CD4-positive, alpha-beta T cell treated with Interleukin-15 for 4 hours (primary cell): ENCODE data around the gene GRK7.
"Not testable (repeated sequence)": the region's sequence is repeated elsewhere in the genome, so short reads cannot be mapped to it uniquely, and the experiment has no call there.

Experiments used
- DNase-seq: peaks from one replicate; pipeline ENCODE4 v3.0.0-alpha.2; 2020; ENCODE audit warnings: low spot score

The GRK7 gene

DNA sequence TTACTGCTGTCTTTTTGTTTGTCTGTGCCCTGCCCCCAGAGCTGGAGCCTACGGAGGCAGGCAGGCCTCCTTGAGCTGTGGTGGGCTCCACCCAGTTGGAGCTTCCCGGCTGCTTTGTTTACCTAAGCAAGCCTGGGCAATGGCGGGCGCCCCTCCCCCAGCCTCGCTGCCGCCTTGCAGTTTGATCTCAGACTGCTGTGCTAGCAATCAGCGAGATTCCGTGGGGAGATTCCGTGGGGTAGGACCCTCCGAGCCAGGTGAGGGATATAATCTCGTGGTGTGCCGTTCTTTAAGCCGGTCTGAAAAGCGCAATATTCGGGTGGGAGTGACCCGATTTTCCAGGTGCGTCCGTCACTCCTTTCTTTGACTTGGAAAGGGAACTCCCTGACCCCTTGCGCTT lies 656 bp upstream of the GRK7 start:
- DNase-seq = not testable (repeated sequence)

DNA sequence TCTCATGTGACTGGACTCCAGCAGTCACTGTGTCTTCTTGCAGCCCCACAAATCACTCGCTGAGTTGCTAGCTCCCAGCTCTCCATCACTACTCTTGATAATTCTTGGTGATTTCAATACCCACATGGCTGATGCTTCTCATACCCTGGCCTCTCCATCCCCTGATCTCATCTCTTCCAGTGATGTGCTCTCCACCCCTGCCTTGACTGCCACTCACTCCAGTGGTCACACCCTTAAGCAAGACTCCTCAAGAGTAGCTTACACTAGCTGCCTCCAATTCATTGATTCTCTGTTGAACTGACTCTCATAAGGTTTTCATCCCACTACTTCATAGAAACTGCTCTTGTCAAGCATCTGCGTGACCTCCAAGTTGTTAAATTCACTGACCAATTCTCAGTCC lies 837 bp downstream of the GRK7 start:
- DNase-seq = no peak

DNA sequence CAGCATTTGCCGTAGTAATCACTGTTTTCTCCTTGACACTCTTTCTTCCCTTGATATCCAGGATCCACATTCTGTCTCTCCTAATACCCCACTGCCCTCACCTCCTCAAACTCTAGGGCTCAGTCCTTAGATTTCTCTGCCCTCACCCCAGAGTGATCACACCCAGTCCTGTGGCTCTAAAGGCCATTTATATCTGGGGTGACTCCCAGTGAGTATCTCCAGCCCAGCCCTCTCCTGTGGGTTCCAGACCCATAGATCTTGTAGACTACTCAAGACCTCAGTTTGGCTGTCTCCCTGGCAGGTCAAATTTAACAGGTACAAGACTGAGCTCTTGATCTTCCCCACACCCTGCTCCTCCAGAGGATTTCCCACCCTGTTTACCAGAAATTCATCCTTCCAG lies 1.3 kb downstream of the GRK7 start:
- DNase-seq = no peak

DNA sequence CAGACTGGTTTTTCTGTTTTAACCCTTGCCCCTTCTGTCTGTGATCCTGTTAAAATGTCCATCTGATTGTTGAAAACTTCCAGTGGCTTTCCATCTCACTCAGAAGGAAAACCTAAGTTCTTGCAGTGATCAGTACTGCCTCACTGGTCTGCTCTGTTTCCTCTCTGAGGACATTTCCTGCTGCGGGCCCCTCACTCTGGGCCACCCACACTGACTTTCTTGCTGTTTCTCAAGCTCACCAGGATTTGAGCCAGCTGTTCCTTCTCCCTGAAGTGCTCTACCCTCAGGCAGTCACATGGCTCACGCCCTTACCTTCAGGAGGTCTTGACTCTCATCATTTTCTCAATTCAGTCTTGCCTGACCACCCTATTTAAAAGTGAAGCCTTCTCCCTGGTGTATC lies 1.8 kb downstream of the GRK7 start:
- no peak for DNase-seq

DNA sequence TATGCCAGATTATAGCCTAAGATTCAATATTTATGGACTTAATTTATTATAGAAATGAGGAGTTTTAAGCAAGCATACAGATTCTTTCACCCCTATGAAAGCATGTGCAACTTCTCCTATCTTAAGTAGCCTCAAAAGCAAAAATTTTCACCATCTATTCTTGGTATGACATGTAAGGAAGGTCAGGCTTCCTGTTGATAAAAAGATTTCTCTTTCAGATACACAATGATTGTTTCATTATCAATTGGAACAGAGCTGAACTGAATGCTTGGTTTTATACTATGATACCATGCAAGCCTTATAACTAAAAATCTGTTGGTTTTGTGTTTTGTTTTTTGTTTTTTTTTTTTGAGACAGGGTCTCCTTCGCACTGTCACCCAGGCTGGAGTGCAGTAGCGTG lies 3.9 kb downstream of the GRK7 start:
- no peak for DNase-seq

DNA sequence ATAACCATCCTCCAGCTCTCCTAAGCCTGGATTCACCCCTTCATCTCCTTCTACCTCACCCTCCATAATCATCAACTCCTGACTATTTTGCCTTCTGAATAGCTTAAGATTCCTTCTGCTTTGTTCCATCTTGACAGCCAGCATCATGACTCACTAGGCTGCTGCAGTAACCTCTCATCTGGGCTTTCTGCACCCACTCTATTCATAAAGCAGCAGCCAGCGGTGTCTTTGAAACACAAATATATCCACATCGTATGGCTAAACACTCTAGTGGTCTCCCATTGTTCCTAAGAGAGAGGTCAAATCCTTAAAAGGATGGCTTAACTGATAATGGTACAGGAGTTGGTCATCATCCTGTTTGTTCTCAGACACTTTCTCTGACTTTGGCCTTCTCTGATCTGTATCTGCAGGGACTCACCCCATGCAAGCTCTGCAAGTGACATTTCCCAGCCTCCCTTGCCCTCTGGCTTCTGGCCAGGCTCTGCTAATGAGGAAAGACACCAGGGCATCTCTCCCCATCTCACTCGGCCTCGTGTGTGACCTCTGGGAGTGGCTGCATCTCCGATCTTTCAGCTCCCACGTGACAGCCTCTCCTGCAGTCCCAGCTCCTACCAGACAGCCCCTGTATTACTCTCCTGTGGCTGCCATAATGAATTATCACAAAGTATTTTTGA lies 6.2 kb downstream of the GRK7 start:
- DNase-seq = no peak

DNA sequence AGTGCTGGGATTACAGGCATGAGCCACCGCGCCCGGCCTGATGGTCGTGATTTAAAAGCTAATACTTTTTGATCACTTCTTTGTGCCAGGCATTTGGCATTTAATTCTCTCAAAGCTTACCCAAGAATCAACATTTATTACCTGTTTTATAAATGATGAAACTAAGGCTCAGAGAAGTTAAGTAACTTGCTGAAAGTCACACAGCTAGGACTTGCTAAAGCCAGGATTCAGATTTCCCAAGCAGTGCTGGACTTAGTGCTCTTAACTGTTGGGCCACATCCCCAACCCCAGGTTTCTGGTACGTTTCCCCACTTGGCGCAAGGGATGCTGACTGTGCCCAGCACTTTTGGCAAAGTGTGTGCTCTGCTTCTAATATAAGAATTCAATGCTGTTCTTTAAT lies 10.5 kb downstream of the GRK7 start:
- DNase-seq = no peak

DNA sequence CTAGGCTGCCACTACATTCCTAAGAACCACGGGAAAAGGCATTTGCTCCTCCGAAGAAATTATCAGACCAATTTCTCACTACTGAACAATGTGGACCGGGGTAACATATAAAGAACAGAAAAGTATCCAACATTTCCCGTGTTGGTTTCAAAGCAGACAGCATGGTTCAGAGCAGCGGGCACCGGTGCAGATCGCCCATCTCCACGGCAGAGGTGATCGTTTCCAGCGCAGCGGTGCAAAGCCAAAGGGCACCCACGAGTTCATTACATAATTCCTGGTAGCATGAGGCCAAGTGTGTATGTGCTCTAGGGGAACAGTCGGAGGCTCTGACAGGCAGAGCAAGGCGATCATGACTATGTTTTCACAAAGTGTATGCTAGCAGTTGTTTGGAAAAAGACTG lies 13.2 kb downstream of the GRK7 start:
- DNase-seq = no peak

DNA sequence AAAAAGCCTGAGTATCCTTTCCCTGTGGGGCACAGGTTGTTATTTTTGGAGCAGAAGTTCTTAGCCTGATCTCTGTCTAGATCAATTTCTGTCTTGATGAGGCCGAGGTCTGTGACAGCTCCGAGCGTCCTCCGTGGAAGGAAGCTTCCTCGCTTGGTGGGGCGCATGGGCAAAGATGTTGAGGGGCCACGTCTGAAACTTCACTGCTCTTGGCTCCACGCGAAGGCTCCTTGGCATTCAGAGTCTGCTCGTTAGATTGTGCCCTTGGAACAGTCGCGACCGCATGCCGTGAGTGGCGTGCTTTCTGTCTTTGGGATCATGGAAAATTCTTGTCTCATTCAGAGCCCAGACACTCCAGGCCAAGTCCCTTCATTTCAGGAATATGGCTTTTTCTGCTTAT lies 13.7 kb downstream of the GRK7 start:
- DNase-seq = no peak

DNA sequence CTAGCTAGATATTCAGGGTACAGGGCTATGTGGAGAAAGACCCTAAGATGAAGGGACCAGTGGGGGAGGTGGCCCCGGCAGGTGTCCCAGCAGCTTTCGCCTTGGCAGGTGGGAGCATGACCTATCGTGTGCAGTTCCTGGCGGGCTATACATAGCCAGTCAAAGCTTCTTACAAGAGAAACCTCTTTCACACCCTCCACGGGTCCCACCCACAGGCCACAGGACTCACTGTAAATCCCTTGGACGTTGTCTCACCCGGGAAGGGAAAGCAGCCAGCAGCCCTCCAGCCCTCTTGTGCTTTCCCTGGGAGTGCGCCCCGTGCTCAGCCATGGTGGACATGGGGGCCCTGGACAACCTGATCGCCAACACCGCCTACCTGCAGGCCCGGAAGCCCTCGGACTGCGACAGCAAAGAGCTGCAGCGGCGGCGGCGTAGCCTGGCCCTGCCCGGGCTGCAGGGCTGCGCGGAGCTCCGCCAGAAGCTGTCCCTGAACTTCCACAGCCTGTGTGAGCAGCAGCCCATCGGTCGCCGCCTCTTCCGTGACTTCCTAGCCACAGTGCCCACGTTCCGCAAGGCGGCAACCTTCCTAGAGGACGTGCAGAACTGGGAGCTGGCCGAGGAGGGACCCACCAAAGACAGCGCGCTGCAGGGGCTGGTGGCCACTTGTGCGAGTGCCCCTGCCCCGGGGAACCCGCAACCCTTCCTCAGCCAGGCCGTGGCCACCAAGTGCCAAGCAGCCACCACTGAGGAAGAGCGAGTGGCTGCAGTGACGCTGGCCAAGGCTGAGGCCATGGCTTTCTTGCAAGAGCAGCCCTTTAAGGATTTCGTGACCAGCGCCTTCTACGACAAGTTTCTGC lies 15.0 kb downstream of the GRK7 start:
- DNase-seq = no peak

DNA sequence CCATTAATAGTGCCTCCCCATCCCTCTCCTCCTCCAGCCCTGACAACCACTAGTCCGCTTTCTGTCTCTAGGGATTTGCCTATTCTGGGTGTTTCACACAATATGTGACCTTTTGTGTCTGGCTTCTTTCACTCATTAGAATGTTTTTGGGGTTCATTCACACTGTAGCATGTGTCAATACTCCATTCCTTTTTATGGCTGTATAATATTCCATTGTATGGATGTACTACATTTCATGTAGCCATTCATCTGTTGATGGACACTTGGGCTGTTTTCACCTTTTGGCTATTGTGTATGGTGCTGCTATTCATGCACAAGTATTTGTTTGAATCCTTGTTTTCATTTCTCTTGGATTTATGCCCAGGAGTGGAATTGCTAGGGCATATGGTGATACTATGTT lies 16.5 kb downstream of the GRK7 start:
- no peak for DNase-seq

DNA sequence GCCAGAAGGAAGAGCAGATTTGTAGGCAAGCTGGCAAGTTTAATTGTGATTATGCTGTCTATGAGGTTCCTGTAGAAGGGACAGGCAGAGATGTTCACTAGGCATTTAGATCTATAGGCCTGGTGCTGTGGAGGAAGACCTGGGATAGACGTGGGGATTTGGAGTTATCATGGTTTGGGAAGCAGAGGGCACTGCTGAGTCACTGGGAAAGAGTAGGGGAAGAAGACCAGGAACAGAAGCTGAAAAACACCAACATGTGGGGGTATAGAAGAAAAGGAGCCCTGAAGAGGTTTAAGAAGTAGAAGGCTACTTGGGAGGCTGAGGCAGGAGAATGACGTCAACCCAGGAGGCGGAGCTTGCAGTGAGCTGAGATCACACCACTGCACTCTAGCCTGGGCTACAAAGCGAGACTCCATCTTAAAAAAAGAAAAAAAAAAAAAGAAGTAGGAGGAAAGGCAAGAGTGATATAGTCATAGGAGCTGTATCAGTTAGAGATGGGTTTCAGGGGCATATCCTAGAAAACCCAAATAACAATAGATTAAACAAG lies 19.3 kb downstream of the GRK7 start:
- DNase-seq = no peak

DNA sequence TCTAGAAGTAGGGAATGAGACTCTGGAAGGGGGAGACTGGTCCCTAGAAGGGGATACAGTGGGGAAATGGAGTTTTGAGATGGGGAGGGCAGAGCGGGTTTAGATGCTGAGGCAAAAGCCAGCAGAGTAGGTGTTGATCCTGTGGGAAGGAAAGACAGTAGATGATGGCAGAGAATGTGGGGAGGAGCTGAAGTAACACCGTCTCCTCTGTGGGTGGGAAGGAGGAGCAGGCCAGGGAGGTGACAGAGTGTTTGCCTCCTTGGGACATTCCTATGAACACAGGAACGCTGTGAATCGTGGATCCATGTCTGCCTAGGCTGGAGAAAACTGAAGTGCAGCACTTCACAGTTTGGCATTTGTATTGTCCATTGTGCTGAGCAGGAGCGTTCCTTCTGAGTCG lies 20.4 kb downstream of the GRK7 start:
- DNase-seq = no peak

DNA sequence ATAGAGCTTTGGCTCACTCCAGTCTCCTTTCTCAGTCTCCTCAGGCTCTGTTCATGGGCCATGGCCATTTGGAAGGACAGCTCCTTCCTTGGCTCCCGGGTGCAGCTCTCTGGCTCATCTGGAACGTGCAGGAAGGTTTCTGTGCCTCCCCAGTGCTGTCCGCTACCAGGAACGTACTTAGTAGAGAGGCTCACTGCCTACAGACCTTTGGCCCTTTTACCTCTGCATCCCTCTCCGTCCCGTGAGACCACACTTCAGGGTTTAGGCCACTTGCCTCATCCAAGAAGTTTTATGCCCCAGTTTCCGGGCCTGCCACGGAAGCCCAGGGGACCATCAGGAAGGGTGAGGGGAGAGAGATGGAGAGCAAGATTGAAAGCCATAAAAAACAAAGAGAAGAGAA lies 20.9 kb downstream of the GRK7 start:
- no peak for DNase-seq

DNA sequence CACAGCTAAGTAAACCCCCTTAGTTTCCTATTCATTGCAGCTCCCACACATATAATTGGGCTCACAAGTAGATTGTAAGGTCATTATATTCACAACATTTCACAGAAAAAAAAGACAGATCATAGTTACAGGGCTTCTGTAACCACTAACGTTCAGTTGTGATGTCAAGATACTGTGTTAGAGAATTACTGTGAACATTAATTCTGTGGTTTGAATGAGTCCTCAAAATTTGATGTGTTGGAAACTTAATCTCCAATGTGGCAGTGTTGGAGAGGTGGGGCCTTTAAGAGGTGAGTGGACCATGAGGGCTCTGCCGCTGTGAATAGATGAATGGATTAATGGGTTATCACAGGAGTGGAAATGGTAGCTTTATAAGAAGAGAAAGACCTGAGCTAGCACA lies 21.3 kb downstream of the GRK7 start:
- DNase-seq = no peak

DNA sequence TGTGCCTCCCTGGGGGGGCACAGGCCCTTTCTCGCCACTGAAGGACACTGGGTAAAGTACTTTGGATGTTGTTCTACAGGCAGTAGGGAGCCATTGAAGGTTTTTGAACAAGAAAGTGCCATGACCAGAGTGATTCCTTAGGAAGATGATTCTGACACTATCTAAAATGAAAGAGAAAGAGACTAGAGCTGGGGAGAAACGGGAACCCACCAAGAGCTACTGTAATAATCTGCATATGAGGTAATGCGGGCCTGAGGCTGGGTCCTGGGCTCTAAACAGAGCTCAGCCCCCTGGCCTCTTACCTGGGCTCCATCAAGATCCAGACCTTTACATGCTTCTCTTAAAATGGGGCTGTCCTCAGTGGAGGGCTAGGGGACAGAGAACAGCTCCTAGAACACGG lies 24.9 kb downstream of the GRK7 start:
- no peak for DNase-seq

DNA sequence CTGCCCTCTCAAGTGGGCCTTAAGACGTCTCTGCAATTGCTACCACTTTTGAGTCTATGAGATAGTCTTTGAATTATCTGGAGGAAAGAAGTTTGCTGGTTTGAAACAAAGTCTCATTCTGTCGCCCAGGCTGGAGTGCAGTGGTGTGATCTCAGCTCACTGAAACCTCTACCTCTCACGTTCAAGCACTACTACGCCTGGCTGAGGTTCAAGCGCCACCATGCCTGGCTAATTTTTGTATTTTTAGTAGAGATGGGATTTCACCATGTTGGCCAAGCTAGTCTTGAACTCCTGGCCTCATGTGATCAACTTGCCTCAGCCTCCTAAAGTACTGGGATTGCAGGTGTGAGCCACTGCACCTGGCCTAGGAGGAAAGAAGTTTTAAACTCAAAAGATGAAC lies 25.5 kb downstream of the GRK7 start:
- DNase-seq = not testable (repeated sequence)

DNA sequence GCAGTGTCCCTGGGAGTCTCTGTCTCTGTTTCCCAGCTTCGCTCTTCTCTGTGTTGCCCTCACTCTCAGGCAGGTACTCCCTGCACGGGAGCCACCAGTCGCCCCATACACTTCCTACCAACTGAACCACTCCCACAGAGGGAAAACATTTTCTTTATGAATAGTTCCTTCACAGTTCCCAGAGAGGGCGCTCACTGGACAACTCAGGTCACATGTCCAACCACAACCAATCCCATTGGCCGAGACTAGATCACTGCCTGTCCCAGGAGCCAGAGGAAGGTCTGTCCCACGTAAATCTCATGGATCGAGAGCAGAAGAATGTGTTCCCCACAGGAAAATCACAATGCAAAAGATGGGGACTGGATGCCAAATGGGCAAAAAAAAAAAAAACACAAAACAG lies 26.1 kb downstream of the GRK7 start:
- no peak for DNase-seq

DNA sequence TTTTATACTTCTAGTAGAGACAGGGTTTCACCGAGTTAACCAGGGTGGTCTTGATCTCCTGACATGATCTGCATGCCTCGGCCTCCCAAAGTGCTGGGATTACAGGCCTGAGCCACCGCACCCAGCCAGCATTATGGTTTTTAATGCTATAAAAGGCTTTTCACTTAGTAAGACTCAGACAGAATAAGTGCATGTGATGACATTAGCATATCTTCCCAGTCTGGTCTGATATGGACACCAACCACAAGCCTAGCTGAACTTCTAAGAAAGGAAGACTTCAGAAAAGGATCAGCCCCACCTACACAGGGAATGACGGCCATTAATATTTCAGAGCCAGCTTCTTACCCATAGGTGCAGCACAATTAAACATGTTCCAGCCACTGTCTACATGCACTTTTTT lies 27.0 kb downstream of the GRK7 start:
- DNase-seq = no peak

DNA sequence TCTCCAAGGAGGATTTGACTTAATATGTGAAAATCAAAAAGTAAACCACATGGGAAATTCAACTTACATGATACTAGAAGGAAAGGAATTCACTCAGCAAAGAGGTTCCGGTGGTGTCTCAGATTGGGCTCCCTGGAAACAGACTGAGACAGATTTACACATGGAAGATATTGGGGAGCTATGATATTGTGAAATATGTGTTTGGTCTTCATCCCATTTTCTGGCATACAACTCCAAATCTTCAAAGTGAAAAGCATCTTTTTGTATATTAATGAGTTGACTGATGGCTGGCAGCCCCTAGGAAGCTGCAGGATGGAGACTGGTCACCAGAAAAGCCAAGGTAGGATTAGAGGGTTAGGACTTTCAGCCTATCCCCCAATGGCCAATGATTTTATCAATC lies 29.3 kb downstream of the GRK7 start:
- no peak for DNase-seq

DNA sequence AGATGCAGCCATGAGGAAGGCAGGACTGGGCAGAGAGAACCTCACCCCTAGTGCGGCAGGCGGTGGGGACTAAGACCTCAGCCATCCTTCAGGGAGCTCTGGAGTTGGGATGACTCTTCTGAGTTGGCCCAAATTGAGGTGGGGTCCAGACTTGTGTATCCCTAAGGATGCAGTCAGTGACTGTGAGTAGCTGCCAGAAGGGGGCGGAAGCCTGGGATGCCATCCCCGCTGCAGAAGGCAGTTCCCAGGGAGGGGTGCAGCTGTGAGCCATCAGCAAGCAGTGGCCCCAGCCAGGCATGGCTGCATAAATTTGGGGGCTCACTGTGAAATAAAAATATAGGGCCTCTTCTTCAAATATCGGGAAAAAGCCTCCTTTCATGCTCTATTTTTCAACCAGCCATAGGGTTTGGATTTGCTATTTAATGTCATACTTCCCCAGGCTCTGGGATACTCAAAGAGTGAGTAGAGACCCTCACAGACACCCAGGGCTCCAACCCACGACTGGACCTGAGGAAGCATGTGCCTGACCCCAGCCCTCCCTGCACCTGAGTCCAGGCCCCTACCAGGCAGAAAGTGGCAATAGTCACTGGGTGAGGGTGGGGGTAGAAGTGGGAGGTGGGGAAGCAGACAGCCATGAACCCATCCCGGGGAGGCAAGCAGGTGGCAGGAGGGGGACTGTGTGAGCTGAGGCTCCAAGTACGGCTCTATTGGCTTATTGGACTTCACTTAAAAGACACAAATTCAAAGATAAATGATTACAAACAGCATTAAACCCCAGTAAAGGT lies 30.5 kb downstream of the GRK7 start:
- no peak for DNase-seq

DNA sequence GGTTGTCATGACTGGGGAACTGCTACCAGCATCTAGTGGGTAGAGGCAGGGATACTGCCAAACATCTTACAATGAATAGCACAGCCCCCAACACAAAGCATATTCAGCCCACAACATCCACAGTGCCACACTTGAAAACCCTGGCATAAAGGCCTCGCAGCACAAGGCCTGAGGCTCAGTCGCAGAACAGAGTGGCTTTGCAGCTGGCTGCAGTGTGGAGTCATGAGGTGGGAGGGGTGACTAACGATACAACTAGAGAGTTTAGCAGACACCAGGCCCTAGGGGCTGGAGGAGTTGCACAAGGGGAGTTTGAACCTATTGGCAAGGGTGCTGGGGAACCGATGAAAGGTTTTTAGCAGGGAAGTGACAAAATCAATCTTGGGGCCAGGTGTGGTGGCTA lies 32.1 kb downstream of the GRK7 start:
- DNase-seq = no peak

DNA sequence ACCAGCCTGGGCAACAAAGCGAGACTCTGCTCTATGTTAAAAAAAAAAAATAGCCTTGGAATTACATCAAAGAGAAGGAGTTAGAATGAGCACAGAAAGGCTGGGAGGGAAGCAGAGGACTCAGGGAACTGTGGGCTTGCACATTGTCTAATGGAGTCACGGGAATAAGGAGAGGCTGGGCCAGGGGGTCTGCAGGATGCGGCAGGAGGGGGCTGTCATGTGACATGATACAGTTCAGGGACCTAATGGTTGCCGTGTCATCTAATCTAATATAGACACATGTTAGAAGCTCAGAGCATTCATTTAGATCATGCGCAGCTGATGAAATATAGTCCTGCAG lies 32.5 kb downstream of the GRK7 start:
- no peak for DNase-seq
